ENCODE data around the gene TMEM217.

TMEM217 gene

DNA sequence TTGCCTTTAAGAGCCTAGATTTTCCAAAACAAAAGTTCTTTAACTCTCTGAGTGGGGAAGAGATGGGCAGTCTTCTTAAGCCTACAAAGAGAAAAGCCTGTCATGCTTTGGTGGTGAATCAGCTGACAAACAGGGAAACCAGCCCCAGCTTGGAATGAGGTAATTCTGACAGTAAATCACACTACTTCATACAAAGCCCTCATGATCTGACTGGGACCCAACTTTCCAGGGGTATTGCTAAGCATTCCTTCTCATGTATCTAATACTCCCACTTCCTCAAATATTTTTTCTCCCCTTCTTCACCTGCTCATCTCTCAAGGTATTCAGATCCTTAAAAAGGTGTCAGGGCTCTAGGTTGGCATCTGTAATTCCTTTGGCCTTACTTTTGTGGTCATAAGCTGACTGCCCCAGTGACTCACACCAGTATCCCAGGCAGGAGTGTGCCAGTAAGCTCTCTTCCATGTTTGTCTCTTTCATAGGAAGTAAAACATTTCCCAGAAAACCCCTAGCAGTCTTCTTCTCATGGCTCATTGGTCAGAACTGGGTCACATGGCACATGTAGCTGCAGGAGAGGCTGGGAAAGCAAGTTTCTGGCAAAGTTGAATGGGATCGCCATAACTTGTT is 15.4 kb downstream of the TMEM217 start (continued):
- TF ChIP-seq, protein P1, sequence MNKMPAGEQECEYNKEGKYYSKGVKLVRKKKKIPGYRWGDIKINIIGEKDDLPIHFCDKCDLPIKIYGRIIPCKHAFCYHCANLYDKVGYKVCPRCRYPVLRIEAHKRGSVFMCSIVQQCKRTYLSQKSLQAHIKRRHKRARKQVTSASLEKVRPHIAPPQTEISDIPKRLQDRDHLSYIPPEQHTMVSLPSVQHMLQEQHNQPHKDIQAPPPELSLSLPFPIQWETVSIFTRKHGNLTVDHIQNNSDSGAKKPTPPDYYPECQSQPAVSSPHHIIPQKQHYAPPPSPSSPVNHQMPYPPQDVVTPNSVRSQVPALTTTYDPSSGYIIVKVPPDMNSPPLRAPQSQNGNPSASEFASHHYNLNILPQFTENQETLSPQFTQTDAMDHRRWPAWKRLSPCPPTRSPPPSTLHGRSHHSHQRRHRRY (tag by site-specific recombination; IDR thresholded peaks at IDR 0.05) = no peak
- no peak for TF ChIP-seq ZNF791 (tag by site-specific recombination; IDR thresholded peaks at IDR 0.05)
- 0 out of 2 replicates have a peak, but pooled peaks have one; percentile 21 for TF ChIP-seq ZNF184 (tag by site-specific recombination; IDR thresholded peaks at IDR 0.05)
- TF ChIP-seq ZNF529 (tag by site-specific recombination; IDR thresholded peaks at IDR 0.05; ENCODE audit: insufficient replicate concordance) = no peak
- no peak for TF ChIP-seq ZNF837 (tag by site-specific recombination; IDR thresholded peaks at IDR 0.05)
- TF ChIP-seq, protein P2, sequence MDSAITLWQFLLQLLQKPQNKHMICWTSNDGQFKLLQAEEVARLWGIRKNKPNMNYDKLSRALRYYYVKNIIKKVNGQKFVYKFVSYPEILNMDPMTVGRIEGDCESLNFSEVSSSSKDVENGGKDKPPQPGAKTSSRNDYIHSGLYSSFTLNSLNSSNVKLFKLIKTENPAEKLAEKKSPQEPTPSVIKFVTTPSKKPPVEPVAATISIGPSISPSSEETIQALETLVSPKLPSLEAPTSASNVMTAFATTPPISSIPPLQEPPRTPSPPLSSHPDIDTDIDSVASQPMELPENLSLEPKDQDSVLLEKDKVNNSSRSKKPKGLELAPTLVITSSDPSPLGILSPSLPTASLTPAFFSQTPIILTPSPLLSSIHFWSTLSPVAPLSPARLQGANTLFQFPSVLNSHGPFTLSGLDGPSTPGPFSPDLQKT (IDR thresholded peaks at IDR 0.05; ENCODE audit: borderline replicate concordance, low read depth, low read length) = no peak
- TF ChIP-seq, protein P3, sequence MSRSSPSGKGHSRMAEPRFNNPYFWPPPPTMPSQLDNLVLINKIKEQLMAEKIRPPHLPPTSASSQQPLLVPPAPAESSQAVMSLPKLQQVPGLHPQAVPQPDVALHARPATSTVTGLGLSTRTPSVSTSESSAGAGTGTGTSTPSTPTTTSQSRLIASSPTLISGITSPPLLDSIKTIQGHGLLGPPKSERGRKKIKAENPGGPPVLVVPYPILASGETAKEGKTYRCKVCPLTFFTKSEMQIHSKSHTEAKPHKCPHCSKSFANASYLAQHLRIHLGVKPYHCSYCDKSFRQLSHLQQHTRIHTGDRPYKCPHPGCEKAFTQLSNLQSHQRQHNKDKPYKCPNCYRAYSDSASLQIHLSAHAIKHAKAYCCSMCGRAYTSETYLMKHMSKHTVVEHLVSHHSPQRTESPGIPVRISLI (tag by site-specific recombination; IDR thresholded peaks at IDR 0.05) = no peak
- no peak for TF ChIP-seq ZNF169 (tag by site-specific recombination; IDR thresholded peaks at IDR 0.05)
- TF ChIP-seq ZNF785 (tag by site-specific recombination; IDR thresholded peaks at IDR 0.05) = no peak
- TF ChIP-seq ZNF677 (tag by site-specific recombination; IDR thresholded peaks at IDR 0.05) = no peak
- TF ChIP-seq, protein P4, sequence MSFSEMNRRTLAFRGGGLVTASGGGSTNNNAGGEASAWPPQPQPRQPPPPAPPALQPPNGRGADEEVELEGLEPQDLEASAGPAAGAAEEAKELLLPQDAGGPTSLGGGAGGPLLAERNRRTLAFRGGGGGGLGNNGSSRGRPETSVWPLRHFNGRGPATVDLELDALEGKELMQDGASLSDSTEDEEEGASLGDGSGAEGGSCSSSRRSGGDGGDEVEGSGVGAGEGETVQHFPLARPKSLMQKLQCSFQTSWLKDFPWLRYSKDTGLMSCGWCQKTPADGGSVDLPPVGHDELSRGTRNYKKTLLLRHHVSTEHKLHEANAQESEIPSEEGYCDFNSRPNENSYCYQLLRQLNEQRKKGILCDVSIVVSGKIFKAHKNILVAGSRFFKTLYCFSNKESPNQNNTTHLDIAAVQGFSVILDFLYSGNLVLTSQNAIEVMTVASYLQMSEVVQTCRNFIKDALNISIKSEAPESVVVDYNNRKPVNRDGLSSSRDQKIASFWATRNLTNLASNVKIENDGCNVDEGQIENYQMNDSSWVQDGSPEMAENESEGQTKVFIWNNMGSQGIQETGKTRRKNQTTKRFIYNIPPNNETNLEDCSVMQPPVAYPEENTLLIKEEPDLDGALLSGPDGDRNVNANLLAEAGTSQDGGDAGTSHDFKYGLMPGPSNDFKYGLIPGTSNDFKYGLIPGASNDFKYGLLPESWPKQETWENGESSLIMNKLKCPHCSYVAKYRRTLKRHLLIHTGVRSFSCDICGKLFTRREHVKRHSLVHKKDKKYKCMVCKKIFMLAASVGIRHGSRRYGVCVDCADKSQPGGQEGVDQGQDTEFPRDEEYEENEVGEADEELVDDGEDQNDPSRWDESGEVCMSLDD (tag by site-specific recombination; IDR thresholded peaks at IDR 0.05) = no peak; the same call in 1 of the 2 replicates
- TF ChIP-seq ZNF571 (tag by site-specific recombination; IDR thresholded peaks at IDR 0.05) = no peak
- TF ChIP-seq, protein P5, sequence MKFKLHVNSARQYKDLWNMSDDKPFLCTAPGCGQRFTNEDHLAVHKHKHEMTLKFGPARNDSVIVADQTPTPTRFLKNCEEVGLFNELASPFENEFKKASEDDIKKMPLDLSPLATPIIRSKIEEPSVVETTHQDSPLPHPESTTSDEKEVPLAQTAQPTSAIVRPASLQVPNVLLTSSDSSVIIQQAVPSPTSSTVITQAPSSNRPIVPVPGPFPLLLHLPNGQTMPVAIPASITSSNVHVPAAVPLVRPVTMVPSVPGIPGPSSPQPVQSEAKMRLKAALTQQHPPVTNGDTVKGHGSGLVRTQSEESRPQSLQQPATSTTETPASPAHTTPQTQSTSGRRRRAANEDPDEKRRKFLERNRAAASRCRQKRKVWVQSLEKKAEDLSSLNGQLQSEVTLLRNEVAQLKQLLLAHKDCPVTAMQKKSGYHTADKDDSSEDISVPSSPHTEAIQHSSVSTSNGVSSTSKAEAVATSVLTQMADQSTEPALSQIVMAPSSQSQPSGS (tag by site-specific recombination; IDR thresholded peaks at IDR 0.05; ENCODE audit: low read depth) = peak; percentile 54
- TF ChIP-seq ZNF521 (tag by site-specific recombination; IDR thresholded peaks at IDR 0.05) = no peak
- TF ChIP-seq ZNF404 (tag by site-specific recombination; IDR thresholded peaks at IDR 0.05) = no peak
- TF ChIP-seq ZBTB7A (tag by site-specific recombination; IDR thresholded peaks at IDR 0.05; ENCODE audit: low read depth) = no peak
- no peak for TF ChIP-seq ZNF658 (tag by site-specific recombination; IDR thresholded peaks at IDR 0.05)
- TF ChIP-seq ZNF132 (tag by site-specific recombination; IDR thresholded peaks at IDR 0.05; ENCODE audit: borderline replicate concordance) = no peak
- TF ChIP-seq, protein P6, sequence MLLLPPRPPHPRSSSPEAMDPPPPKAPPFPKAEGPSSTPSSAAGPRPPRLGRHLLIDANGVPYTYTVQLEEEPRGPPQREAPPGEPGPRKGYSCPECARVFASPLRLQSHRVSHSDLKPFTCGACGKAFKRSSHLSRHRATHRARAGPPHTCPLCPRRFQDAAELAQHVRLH (tag by site-specific recombination; IDR thresholded peaks at IDR 0.05) = no peak
- TF ChIP-seq, protein P7, sequence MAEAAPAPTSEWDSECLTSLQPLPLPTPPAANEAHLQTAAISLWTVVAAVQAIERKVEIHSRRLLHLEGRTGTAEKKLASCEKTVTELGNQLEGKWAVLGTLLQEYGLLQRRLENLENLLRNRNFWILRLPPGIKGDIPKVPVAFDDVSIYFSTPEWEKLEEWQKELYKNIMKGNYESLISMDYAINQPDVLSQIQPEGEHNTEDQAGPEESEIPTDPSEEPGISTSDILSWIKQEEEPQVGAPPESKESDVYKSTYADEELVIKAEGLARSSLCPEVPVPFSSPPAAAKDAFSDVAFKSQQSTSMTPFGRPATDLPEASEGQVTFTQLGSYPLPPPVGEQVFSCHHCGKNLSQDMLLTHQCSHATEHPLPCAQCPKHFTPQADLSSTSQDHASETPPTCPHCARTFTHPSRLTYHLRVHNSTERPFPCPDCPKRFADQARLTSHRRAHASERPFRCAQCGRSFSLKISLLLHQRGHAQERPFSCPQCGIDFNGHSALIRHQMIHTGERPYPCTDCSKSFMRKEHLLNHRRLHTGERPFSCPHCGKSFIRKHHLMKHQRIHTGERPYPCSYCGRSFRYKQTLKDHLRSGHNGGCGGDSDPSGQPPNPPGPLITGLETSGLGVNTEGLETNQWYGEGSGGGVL (tag by site-specific recombination; IDR thresholded peaks at IDR 0.05) = 0 out of 2 replicates have a peak, but pooled peaks have one; percentile 28
- TF ChIP-seq, protein P8, sequence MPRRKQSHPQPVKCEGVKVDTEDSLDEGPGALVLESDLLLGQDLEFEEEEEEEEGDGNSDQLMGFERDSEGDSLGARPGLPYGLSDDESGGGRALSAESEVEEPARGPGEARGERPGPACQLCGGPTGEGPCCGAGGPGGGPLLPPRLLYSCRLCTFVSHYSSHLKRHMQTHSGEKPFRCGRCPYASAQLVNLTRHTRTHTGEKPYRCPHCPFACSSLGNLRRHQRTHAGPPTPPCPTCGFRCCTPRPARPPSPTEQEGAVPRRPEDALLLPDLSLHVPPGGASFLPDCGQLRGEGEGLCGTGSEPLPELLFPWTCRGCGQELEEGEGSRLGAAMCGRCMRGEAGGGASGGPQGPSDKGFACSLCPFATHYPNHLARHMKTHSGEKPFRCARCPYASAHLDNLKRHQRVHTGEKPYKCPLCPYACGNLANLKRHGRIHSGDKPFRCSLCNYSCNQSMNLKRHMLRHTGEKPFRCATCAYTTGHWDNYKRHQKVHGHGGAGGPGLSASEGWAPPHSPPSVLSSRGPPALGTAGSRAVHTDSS (tag by site-specific recombination; IDR thresholded peaks at IDR 0.05) = no peak
- no peak for TF ChIP-seq ZNF202 (tag by site-specific recombination; IDR thresholded peaks at IDR 0.05; ENCODE audit: borderline replicate concordance)
- TF ChIP-seq ZFP3 (tag by site-specific recombination; IDR thresholded peaks at IDR 0.05; ENCODE audit: low read depth) = no peak
- TF ChIP-seq, protein P9, sequence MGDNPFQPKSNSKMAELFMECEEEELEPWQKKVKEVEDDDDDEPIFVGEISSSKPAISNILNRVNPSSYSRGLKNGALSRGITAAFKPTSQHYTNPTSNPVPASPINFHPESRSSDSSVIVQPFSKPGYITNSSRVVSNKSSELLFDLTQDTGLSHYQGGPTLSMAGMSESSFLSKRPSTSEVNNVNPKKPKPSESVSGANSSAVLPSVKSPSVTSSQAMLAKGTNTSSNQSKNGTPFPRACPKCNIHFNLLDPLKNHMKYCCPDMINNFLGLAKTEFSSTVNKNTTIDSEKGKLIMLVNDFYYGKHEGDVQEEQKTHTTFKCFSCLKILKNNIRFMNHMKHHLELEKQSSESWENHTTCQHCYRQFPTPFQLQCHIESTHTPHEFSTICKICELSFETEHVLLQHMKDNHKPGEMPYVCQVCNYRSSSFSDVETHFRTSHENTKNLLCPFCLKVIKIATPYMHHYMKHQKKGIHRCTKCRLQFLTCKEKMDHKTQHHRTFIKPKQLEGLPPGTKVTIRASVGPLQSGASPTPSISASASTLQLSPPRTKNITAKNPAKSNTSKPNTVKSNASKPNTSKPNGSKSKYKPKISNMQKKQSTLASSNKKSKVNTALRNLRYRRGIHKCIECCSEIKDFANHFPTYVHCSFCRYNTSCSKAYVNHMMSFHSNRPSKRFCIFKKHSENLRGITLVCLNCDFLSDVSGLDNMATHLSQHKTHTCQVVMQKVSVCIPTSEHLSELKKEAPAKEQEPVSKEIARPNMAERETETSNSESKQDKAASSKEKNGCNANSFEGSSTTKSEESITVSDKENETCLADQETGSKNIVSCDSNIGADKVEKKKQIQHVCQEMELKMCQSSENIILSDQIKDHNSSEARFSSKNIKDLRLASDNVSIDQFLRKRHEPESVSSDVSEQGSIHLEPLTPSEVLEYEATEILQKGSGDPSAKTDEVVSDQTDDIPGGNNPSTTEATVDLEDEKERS (tag by site-specific recombination; IDR thresholded peaks at IDR 0.05) = no peak
